Left kidney (tissue), 1 donor: ENCODE results near the gene TSG101. TPM values are rescaled to one million over a fixed set of nuclear protein-coding genes. Genes with fewer than 3 reads are reported as not detected.

Experiments
- polyA plus RNA-seq: library from polyadenylated mRNA; unstranded; fragments of 120-200 nt; gene quantifications from one replicate; pipeline ENCODE4 v1.2.1, GENCODE V29; 2013; ENCODE audit not compliant: insufficient read length

TSG101 gene
- polyA plus RNA-seq, 1 donor: 158 TPM

Other genes with a start within 250 kb of the TSG101 start
- 26.9 TPM for gene HPS5, start 204.8 kb downstream of the TSG101 start, polyA plus RNA-seq
- 67.8 TPM for gene GTF2H1, start 204.4 kb downstream of the TSG101 start, polyA plus RNA-seq
- gene LDHA, start 132.4 kb downstream of the TSG101 start, polyA plus RNA-seq: 275 TPM
- gene LDHC, start 114.6 kb downstream of the TSG101 start, polyA plus RNA-seq: 0.15 TPM
- 1.5 TPM for gene LDHAL6A, start 71.1 kb downstream of the TSG101 start, polyA plus RNA-seq
- 27.1 TPM for gene UEVLD, start 61.8 kb upstream of the TSG101 start, polyA plus RNA-seq
- 18.2 TPM for gene MISFA, start 72.8 kb upstream of the TSG101 start, polyA plus RNA-seq
- 30.5 TPM for gene SPTY2D1, start 107.4 kb upstream of the TSG101 start, polyA plus RNA-seq
- gene TMEM86A, start 171.8 kb upstream of the TSG101 start, polyA plus RNA-seq: 8.1 TPM
- gene IGSF22, start 199.2 kb upstream of the TSG101 start, polyA plus RNA-seq: 1.9 TPM